Fibroblast of villous mesenchyme (primary cell): ENCODE data around the gene KLHDC4. TPM values are rescaled to one million over a fixed set of nuclear protein-coding genes. Genes with fewer than 3 reads are reported as not detected.

Source experiments
- DNase-seq: peaks from one replicate; pipeline ENCODE4 v3.0.0-alpha.2; 2010; ENCODE audit warnings: low read depth
- H3K4me3 ChIP-seq: 2 replicates; pipeline ENCODE4 v1.5.1; 2011; ENCODE audit warnings: low read depth, mild to moderate bottlenecking, low read length
- total RNA-seq: library from RNA; depleted of rRNA; stranded (reverse); fragments of >200 nt; gene quantifications from 2 replicates; pipeline ENCODE4 v1.2.3, GENCODE V29; 2012
- TF ChIP-seq, protein P1 (sequence below): IDR thresholded peaks from 2 replicates; pipeline ENCODE4 v1.5.1; 2012; ENCODE audit warnings: low read depth, mild to moderate bottlenecking, low read length; ENCODE audit not compliant: insufficient read depth

KLHDC4 gene
- total RNA-seq, 1 donor: 14.7 TPM

DNA sequence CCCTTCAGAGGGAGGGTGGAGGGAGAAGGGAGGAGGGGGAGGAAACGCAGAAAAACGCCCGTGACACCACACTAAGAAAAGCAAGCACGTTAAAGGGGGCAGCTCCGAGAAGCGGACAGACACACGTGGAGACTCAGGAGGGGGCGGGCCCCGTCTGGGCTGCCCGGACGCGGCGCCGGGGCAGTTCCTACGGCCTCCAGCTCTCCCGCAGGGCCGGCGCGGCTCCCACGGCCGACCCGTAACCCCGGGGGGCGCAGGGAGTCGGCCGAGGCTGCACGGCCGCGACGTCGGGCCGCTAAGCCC is 362 bp downstream of the KLHDC4 start:
- DNase-seq: no peak

DNA sequence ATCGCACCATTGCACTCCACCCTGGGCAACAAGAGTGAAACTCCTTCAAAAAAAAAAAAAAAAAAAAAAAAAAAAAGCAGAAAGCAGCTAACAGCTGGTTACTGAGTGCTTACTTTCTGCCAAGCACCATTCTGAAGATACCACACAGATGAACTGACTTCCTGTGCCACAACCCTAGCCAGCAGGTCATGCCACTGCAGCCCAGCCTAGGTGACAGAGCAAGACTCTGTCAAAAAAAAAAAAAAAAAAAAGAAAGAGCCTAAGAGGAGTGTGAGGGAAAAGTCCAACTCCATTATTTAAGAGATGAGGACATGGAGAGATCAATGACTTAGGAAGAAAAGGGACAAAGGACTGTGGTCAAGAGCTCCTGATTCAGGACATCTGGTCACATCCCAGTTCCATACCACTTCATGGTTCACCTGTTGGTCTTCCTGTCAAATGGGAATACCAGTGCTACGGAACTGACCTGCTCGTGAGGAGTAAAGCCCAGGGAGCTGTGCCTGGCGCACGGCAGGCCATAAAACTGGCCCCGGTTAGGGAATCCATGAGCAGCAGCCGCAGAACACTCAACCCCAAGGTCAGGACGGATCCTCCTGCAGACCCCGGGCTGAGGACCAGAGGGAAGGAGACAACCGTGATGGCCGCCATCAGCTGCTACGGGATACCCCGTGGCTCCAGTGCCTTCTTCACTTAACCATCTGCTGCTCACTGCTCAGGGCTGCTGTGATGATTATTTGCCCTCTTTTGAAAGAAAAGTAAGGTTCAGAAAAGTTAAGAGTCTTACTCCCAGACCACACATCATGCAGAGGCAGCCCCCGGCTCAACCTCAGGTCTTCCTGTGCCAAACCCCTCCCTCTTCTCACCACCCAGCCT is 950 bp downstream of the KLHDC4 start:
- TF ChIP-seq, protein P1, sequence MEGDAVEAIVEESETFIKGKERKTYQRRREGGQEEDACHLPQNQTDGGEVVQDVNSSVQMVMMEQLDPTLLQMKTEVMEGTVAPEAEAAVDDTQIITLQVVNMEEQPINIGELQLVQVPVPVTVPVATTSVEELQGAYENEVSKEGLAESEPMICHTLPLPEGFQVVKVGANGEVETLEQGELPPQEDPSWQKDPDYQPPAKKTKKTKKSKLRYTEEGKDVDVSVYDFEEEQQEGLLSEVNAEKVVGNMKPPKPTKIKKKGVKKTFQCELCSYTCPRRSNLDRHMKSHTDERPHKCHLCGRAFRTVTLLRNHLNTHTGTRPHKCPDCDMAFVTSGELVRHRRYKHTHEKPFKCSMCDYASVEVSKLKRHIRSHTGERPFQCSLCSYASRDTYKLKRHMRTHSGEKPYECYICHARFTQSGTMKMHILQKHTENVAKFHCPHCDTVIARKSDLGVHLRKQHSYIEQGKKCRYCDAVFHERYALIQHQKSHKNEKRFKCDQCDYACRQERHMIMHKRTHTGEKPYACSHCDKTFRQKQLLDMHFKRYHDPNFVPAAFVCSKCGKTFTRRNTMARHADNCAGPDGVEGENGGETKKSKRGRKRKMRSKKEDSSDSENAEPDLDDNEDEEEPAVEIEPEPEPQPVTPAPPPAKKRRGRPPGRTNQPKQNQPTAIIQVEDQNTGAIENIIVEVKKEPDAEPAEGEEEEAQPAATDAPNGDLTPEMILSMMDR: no peak
- H3K4me3 ChIP-seq: peak overlapping the region; percentile 88
- DNase-seq: no peak

More for the DNA sequence above, 362 bp downstream of the KLHDC4 start:
- H3K4me3 ChIP-seq: peak overlapping the region; percentile 88
- TF ChIP-seq, protein P1: no peak

DNA sequence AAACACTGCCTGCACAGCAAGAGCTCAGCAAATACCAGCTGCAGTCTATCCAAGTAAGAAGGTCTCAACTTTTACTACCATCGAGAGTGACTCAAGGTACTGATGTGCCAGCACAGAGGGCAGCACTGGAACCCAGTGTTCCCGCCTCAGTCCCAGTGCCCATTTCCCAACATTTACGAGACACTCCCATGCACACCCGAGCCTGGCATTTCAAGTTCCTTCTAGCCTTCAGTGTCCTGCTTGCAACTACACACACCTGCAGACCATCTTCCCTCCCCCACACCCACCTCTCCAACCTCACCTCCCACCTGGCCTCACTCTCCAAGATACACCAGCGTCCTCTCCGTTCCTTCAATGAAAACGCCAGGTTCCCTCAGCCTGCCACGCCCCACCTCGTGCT is 3.2 kb downstream of the KLHDC4 start:
- DNase-seq: no peak
- TF ChIP-seq, protein P1: no peak
- no peak overlapping the region for H3K4me3 ChIP-seq

DNA sequence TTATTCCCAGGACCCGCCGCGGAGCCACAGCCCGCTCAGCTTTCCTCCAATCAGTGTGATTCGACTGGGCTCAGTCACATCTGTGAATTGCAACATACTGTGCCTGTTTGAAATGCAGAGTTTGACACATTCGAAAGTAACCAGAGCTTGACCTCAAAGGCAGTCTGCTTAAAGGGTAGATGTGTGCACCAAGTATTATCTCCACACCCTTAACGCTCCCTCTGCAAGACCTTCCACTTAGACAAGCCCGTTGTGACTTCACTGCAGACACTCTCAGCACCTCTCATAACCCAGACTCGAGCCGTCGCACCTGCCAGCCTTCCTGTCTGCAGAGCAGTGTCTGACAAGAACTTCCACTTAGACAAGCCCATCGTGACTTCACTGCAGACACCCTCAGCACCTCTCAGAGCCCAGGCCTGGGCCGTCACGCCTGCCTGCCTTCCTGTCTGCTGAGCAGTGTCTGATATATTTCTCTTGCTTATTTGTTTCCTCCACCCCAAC is 3.7 kb downstream of the KLHDC4 start:
- H3K4me3 ChIP-seq: no peak overlapping the region
- DNase-seq: no peak
- TF ChIP-seq, protein P1: no peak

DNA sequence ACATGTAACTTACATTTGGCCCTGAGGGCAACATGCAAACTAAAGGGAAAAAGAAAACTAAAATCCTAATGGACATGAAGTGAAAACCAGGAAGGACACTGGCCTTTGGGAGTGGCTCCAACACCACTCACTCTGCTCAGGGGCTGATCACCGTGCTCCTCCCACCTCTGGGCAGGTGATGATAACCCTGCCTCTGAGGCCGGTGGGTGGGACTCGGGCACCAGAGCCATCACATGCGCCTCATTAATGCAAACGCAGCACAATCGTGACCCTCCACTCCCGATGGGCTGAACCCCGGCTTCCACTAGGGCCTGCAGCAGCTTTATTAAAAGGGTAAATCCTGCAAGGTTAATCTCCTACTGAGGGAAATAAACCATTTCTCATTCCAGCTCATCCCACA is 4.7 kb downstream of the KLHDC4 start:
- TF ChIP-seq, protein P1: no peak
- no peak overlapping the region for H3K4me3 ChIP-seq
- DNase-seq: no peak

DNA sequence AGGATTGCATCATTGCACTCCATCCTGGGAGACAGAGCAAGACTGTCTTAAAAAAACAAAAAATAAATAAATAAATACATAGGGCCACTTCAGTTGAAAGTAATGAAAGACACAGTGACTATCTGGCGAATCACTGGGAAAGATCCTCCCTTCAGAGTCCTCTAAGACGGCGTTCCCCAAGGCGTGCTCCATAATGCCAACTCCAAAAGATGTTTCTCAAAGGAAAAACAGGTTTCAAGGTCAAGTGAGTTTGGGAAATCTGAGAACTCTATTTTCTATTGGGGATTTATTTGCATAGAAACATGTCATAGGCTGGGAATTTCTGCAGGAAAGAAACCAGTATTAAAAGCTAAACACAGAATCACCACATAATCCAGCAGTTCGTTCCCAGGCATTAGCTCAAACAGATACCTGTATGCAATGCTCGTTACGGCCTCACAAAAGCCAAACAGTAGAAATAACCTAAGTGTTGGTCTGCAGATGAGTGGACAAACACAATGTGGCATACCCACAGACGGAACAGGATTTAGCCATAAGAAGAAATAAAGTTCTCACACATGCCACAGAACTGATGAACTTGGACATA is 7.9 kb downstream of the KLHDC4 start:
- H3K4me3 ChIP-seq: no peak overlapping the region
- TF ChIP-seq, protein P1: no peak
- DNase-seq: peak; percentile 36
